HG03039 (cell line): ENCODE measurements around the gene RAB4A.

Experiments
- ATAC-seq: cut with Tn5 transposase; IDR thresholded peaks from one replicate; pipeline ENCODE4 v1.9.1; 2021; ENCODE audit warnings: mild to moderate bottlenecking, moderate library complexity; ENCODE audit not compliant: unreplicated experiment

RAB4A gene

DNA sequence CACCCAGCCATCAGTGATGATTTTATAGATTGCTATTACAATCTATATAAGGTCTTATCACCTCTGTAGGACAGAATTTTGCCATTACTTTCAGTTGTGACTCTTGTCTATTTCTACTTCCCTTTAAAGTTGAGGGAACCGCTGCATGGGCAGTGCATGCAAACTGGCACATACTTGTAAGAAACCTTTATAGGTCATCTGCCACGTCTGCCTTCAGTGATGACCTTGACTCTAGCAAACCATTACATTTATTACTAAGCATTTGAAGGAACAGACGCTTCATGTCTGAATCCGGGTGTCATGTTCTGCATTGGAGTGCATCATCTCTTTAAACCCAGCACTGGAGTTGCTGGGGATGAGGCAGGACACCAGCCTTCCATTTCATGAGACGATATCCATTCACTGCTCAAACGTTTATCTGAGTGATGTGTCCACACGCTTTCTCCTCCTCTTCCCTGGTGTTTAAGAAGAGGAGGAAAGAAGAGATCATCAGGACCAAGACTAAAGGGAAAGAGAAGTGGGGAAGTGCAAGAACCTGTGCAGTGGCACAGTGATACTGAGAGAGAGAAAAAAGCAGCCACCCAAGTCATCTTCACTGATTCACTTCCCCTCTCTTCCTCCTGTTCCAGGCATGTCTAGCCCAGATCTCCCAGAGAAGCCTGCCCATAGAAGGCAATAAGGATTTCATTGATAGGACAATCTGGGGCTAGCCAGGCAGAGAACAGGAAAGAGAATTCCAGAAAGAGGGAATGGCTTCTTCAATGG is 57.9 kb downstream of the RAB4A start:
- ATAC-seq, result no peak

DNA sequence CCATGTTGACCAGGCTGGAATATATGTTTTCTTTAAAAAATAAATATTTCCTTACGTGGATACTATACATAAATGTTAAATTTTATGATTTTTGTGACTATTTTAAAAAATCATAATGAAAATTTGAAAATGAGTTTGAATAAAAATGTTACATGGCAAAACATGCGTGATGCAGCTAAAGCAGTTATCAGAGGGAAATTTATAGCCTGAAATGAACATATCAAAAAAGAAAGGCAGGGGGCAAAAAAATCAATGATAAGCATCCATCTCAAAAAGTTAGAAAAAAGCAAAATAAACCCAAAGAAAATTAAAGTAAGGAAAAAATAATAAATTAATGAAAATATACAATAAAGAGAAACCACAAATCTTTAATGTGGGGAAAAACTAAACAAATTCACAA is 63.4 kb downstream of the RAB4A start:
- no peak for ATAC-seq

GRCh38 chr1:229334716-229335115 is 63.8 kb downstream of the RAB4A start:
- ATAC-seq, result no peak

- ATAC-seq, result no peak
These were observed 65.4 kb downstream of the RAB4A start for GRCh38 chr1:229336345-229336744.

DNA sequence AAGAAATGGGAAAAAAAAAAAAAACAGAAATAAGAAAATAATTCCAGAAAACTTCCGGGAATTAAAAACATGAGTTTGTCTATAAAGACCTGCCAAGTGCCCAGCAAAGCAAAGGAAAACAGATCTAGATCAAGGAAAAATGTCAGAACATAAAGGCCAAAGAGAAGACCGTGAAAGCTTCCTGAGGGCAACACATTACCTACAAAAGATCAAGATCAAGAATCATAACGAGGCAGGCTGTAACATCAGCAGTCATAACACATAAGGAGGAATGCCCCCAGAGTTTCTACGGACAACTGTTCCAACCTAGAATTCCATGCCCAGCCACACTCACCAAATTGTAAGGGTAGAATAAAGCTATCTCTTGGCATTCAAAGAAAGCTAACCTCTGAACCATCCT is 68.2 kb downstream of the RAB4A start:
- no peak for ATAC-seq

- no peak for ATAC-seq
These were observed 68.6 kb downstream of the RAB4A start for GRCh38 chr1:229339520-229339919.

GRCh38 chr1:229340496-229340895 is 69.6 kb downstream of the RAB4A start:
- ATAC-seq, result no peak

DNA sequence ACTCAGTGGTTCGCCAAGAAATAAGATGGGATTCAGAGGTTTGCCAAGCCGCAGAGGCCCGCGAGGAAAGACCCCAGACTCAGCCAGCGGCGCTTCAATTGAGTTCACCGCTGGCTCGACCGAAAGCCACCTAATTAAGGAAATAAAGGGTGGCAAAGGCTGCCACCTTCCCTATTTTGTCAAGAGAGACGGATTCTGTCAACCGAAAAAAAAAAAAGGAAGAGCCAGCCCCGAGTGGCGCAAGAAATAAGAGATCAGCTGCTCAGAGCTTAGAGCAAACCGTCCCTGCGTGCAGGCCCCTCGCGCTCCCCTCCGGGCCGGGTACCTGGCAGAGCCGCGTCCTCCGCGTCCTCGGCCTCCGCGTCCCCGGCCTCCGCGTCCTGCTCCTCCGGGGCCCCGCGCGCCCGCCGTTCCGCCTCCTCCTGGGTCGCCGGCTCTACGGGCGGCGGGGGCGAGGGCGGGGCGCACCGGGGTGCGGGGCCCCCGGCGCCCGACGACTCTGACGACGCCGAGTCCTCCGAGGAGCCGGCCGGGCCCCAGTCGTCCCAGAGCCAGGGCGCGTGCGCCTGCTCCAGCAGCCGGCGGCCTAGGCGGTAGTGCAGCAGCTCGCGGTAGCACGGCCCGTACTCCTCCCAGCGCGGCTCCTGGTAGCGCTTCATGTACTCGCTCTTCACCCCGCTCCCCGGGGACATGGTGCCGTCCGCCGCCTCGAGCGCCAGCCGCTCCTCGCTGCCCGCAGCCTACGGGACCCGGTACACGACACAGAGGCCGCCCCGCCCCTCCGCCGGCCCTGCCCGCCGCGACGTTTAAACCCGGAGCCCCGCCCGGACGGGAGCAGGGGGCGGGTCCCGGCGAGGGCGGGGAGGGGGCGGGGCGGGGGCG is 71.1 kb downstream of the RAB4A start:
- ATAC-seq, result peak; percentile 66

- ATAC-seq, result peak; percentile 39
These were observed 72.0 kb downstream of the RAB4A start, which contains the start of gene CCSAP for GRCh38 chr1:229342656-229343569. Gene CCSAP, minus strand, starts transcription at chr1:229343047. Its CDS starts 582 bp downstream, at chr1:229342465.

DNA sequence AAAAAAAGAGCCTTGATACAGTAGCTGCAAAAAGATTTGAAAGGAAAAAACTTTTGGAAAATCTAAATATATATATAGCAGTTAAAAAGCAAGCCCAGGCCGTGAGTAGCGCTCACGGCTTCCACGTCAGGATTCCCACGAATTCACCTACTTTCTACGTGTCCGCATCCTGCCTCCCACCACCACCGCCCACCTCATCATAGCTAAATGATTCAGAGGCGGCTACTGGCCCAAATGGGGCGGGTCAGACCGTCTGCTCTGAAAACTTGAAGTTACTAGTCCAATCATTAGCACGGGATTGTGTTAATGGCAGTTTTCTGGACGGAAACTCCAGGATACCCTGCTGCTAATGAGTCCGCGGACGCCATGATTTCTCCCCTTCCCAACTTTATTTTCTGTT is 73.2 kb downstream of the RAB4A start:
- ATAC-seq, result no peak

GRCh38 chr1:229344937-229345684 is 74.2 kb downstream of the RAB4A start:
- ATAC-seq, result no peak

GRCh38 chr1:229347528-229347927 is 76.6 kb downstream of the RAB4A start:
- no peak for ATAC-seq

GRCh38 chr1:229349463-229350385 is 78.8 kb downstream of the RAB4A start:
- no peak for ATAC-seq

GRCh38 chr1:229352975-229353374 is 82.1 kb downstream of the RAB4A start:
- no peak for ATAC-seq

DNA sequence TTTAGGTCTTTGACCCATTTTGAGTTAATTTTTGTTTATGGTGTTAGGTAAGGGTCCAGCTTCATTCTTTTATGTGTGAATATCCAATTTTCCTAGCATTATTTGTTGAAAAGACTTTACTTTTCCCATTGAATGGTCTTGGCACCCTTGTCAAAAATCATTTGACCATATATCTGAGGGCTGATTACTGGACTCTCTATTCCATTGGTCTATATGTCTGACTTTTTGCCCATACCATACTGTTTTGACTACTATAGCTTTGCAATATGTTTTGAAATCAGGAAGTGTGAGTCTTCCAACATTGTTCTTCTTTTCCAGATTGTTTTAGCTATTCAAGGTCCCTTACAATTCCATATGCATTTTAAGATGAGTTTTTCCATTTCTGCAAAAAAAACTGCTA is 83.3 kb downstream of the RAB4A start:
- no peak for ATAC-seq
